Activated naive CD4-positive, alpha-beta T cell treated with anti-CD3 and anti-CD28 coated beads, Interleukin-2, amount 50 U/mL, for 72 hours (primary cell): Measurements from ENCODE around the gene NEDD8. TPM values are rescaled to one million over a fixed set of nuclear protein-coding genes. Genes with fewer than 3 reads are reported as not detected.

Experiments
- ATAC-seq, 2 donors: fragments of 150-1000 bp; cut with Tn5 transposase; 2 replicates each; pipeline ENCODE4 v1.10.0; 2021; ENCODE audit warnings: mild to moderate bottlenecking in 2 of 2, moderate library complexity in 2 of 2
- DNase-seq, 2 donors: peaks; one replicate each; pipeline ENCODE4 v3.0.0; 2021 to 2022; ENCODE audit warnings: low spot score in 2 of 2
- H3K27ac Mint-ChIP-seq, 2 donors: one replicate each; pipeline ENCODE4 v1.8.0; 2022; ENCODE audit warnings: mild to moderate bottlenecking in 2 of 2, mixed read lengths in 2 of 2
- H3K36me3 Mint-ChIP-seq, 2 donors: one replicate each; pipeline ENCODE4 v1.8.0; 2022; ENCODE audit warnings: mixed read lengths in 2 of 2
- H3K9me3 Mint-ChIP-seq, 2 donors: one replicate each; pipeline ENCODE4 v1.8.0; 2022; ENCODE audit warnings: mixed read lengths in 2 of 2
- total RNA-seq, 2 donors: library from RNA; stranded (reverse); gene quantifications; one replicate each; pipeline ENCODE4 v1.2.3, GENCODE V29; 2022

Gene NEDD8
- total RNA-seq, 2 donors from 2014 or later, result 172 to 210 TPM

- Mint-ChIP-seq H3K36me3 (peaks cover 25 to 44% of the 10 kb centered on the region in 2 donors), H3K27ac (peak overlapping the region in 1 of 2 donors; percentile 60), H3K9me3 (peaks cover 0 to 10% of the 10 kb centered on the region in 2 donors)
- no peak for DNase-seq
- no peak for ATAC-seq
Observed at GRCh38 chr14:24198814-24199524, 33.2 kb downstream of the NEDD8 start.

GRCh38 chr14:24197056-24197450 lies 35.1 kb downstream of the NEDD8 start:
- peaks cover 25 to 41% of the 10 kb centered on the region in 2 donors for H3K36me3 Mint-ChIP-seq
- peak overlapping the region; percentile 15 to 84 for H3K27ac Mint-ChIP-seq
- H3K9me3 Mint-ChIP-seq, result peaks cover 0 to 4% of the 10 kb centered on the region in 2 donors
- ATAC-seq (no peak), DNase-seq (no peak)

- Mint-ChIP-seq H3K27ac (peak overlapping the region; percentile 84 to 99), H3K36me3 (peaks cover 23 to 35% of the 10 kb centered on the region in 2 donors), H3K9me3 (peaks cover 0 to 1% of the 10 kb centered on the region in 2 donors)
- no peak for DNase-seq
- peak in 1 of 2 donors; percentile 15 for ATAC-seq
Observed at GRCh38 chr14:24196071-24197055, 35.8 kb downstream of the NEDD8 start.

GRCh38 chr14:24195186-24196070 lies 36.7 kb downstream of the NEDD8 start, which contains the start of gene TM9SF1:
Gene TM9SF1, minus strand, starts transcription at chr14:24195441. Its CDS starts 422 bp downstream, at chr14:24195019.
- no peaks in the 10 kb centered on the region for H3K9me3 Mint-ChIP-seq
- ATAC-seq (peak; percentile 92 to 95), DNase-seq (peak; percentile 86 to 90)
- peaks cover 21 to 31% of the 10 kb centered on the region in 2 donors for H3K36me3 Mint-ChIP-seq
- peak within 1 kb of the TSS; percentile 84 to 99 for H3K27ac Mint-ChIP-seq

GRCh38 chr14:24194873-24195185 lies 37.3 kb downstream of the NEDD8 start:
- peaks cover 21 to 31% of the 10 kb centered on the region in 2 donors for H3K36me3 Mint-ChIP-seq
- H3K27ac Mint-ChIP-seq, result peak overlapping the region; percentile 84 to 94
- no peak for DNase-seq
- ATAC-seq, result no peak
- no peaks in the 10 kb centered on the region for H3K9me3 Mint-ChIP-seq

GRCh38 chr14:24194186-24194872 lies 37.8 kb downstream of the NEDD8 start:
- Mint-ChIP-seq H3K9me3 (no peaks in the 10 kb centered on the region), H3K27ac (peak overlapping the region; percentile 84 to 94), H3K36me3 (peaks cover 21 to 29% of the 10 kb centered on the region in 2 donors)
- no peak for DNase-seq
- no peak for ATAC-seq

- H3K27ac Mint-ChIP-seq, result no peak overlapping the region
Observed at GRCh38 chr14:24192933-24193332, 39.2 kb downstream of the NEDD8 start.

GRCh38 chr14:24190416-24190815 lies 41.8 kb downstream of the NEDD8 start:
- no peak overlapping the region for H3K27ac Mint-ChIP-seq
- H3K9me3 Mint-ChIP-seq, result no peaks in the 10 kb centered on the region
- ATAC-seq (no peak), DNase-seq (no peak)
- H3K36me3 Mint-ChIP-seq, result peaks cover 14 to 15% of the 10 kb centered on the region in 2 donors

More at GRCh38 chr14:24192933-24193332, 39.2 kb downstream of the NEDD8 start:
- H3K36me3 Mint-ChIP-seq, result peaks cover 18 to 21% of the 10 kb centered on the region in 2 donors
- no peak for DNase-seq
- ATAC-seq, result no peak
- no peaks in the 10 kb centered on the region for H3K9me3 Mint-ChIP-seq

GRCh38 chr14:24189460-24189859 lies 42.7 kb downstream of the NEDD8 start:
- Mint-ChIP-seq H3K36me3 (peaks cover 14 to 15% of the 10 kb centered on the region in 2 donors), H3K9me3 (no peaks in the 10 kb centered on the region), H3K27ac (peak overlapping the region in 1 of 2 donors; percentile 73)
- DNase-seq (no peak), ATAC-seq (no peak)

- Mint-ChIP-seq H3K9me3 (no peaks in the 10 kb centered on the region), H3K36me3 (peaks cover 14 to 15% of the 10 kb centered on the region in 2 donors), H3K27ac (peak overlapping the region; percentile 73 to 88)
- DNase-seq (no peak), ATAC-seq (no peak)
Observed at GRCh38 chr14:24189059-24189375, 43.1 kb downstream of the NEDD8 start.

GRCh38 chr14:24188251-24189058 lies 43.7 kb downstream of the NEDD8 start, which contains the start of gene IPO4:
Gene IPO4, minus strand, starts transcription at chr14:24188816. Its CDS starts 29 bp downstream, at chr14:24188787.
- no peaks in the 10 kb centered on the region for H3K9me3 Mint-ChIP-seq
- DNase-seq (peak; percentile 89 to 94), ATAC-seq (peak; percentile 94)
- peak within 1 kb of the TSS; percentile 73 to 88 for H3K27ac Mint-ChIP-seq
- peaks cover 14 to 15% of the 10 kb centered on the region in 2 donors for H3K36me3 Mint-ChIP-seq

- H3K27ac Mint-ChIP-seq, result peak overlapping the region; percentile 73 to 88
- DNase-seq (no peak), ATAC-seq (no peak)
- peaks cover 8 to 9% of the 10 kb centered on the region in 2 donors for H3K36me3 Mint-ChIP-seq
- no peaks in the 10 kb centered on the region for H3K9me3 Mint-ChIP-seq
Observed at GRCh38 chr14:24187539-24187915, 44.6 kb downstream of the NEDD8 start.

GRCh38 chr14:24186831-24187538 lies 45.2 kb downstream of the NEDD8 start:
- H3K9me3 Mint-ChIP-seq, result no peaks in the 10 kb centered on the region
- H3K27ac Mint-ChIP-seq, result no peak overlapping the region
- ATAC-seq, result no peak
- DNase-seq, result no peak
- peaks cover 4% of the 10 kb centered on the region in 2 donors for H3K36me3 Mint-ChIP-seq

GRCh38 chr14:24185741-24186140 lies 46.4 kb downstream of the NEDD8 start:
- DNase-seq (no peak), ATAC-seq (no peak)
- H3K36me3 Mint-ChIP-seq, result peaks cover 0 to 4% of the 10 kb centered on the region in 2 donors
- H3K9me3 Mint-ChIP-seq, result no peaks in the 10 kb centered on the region
- H3K27ac Mint-ChIP-seq, result no peak overlapping the region
